Testis (tissue), 5 donors: ENCODE measurements around the gene PRR5. TPM values are rescaled to one million over a fixed set of nuclear protein-coding genes. Genes with fewer than 3 reads are reported as not detected.
A peak's percentile ranks its signal among the peaks of the same experiment; 100 is the strongest.
"Not testable (repeated sequence)": the region's sequence is repeated elsewhere in the genome, so short reads cannot be mapped to it uniquely, and the experiment has no call there.

ENCODE experiments used
- DNase-seq: peaks from one replicate; pipeline ENCODE4 v3.0.0-alpha.2; 2019
- H3K27ac ChIP-seq, 2 donors: fragments of 200-600 bp; sonication (generic); one replicate each; pipeline ENCODE4 v1.5.1; 2019
- H3K27me3 ChIP-seq: fragments of 200-600 bp; sonication (generic); one replicate; pipeline ENCODE4 v1.5.1; 2019
- H3K36me3 ChIP-seq: fragments of 200-600 bp; sonication (generic); one replicate; pipeline ENCODE4 v1.5.1; 2017; ENCODE audit warnings: low read depth; ENCODE audit errors: missing control alignments
- H3K4me1 ChIP-seq: fragments of 200-600 bp; sonication (generic); one replicate; pipeline ENCODE4 v1.5.1; 2019
- H3K4me3 ChIP-seq, 2 donors: fragments of 200-600 bp; sonication (generic); one replicate each; pipeline ENCODE4 v1.5.1; 2017 to 2019
- H3K9me3 ChIP-seq: fragments of 200-600 bp; sonication (generic); one replicate; pipeline ENCODE4 v1.5.1; 2017
- CTCF ChIP-seq, 3 experiments: fragments of 450-650 bp in 2 of 3; fragments of 200-600 bp in 1 of 3; sonication (generic) in 1 of 3; IDR thresholded peaks; one replicate each; pipeline ENCODE4 v1.5.1; 2016 to 2019; ENCODE audit warnings: antibody characterized with exemption in 3 of 3, mild to moderate bottlenecking in 2 of 3, moderate library complexity in 1 of 3
- POLR2A ChIP-seq: fragments of 450-650 bp; IDR thresholded peaks from one replicate; pipeline ENCODE4 v1.6.1; 2017; ENCODE audit warnings: antibody characterized with exemption, mild to moderate bottlenecking, moderate library complexity
- WGBS, 2 donors: methylation state at CpG; one replicate each; pipeline ENCODE4 v1.1.5; 2018; 5-methylcytosine and 5-hydroxymethylcytosine counted together
- intact Hi-C: fragments of 100-400 bp; cut with DNase I; formaldehyde crosslinking; loops from one replicate; pipeline ENCODE4 v1.15.1; 2023; ENCODE audit warnings: low total_unique reads
- long read RNA-seq, 2 donors: transcript quantifications; one replicate each; lab custom pipeline, GENCODE V29; 2026
- polyA plus RNA-seq: library from polyadenylated mRNA; stranded (reverse); fragments of 350-450 nt; fragmentation: Illumina TruSeq; extraction: RNeasy Lipid Tissue Mini Kit (QIAGEN cat#74804); gene quantifications from one replicate; pipeline ENCODE4 v1.2.3, GENCODE V29; 2014; ENCODE audit warnings: low read depth, low replicate concordance; ENCODE audit not compliant: insufficient read depth
- total RNA-seq, 2 donors: library from RNA; depleted of rRNA; stranded (reverse); fragments of >200 nt; gene quantifications; one replicate each; pipeline ENCODE4 v1.2.3, GENCODE V29; 2016

The PRR5 gene
- total RNA-seq, result 10 to 100 TPM; 38.4 to 50.4 TPM
- 20.2 TPM for polyA plus RNA-seq
- long read RNA-seq, donor 1, transcript PRR5-202 (8 exons, 1,878 nt), result major isoform, 5 of 16 reads
- long read RNA-seq, donor 1, transcript PRR5-211 (2 exons, 1,965 nt), result major isoform, 5 of 16 reads
- long read RNA-seq, donor 1, partial matches to known transcripts, result 0 of 16 reads
- long read RNA-seq, donor 1, other reads (novel, unspliced or antisense), result 0 of 16 reads
- long read RNA-seq, donor 2, transcript PRR5-202 (8 exons, 1,878 nt), result major isoform, 10 of 16 reads
- long read RNA-seq, donor 2, partial matches to known transcripts, result 0 of 16 reads
- long read RNA-seq, donor 2, other reads (novel, unspliced or antisense), result 0 of 16 reads

GRCh38 chr22:44701824-44702478 is at the start of gene PRR5:
Gene PRR5, plus strand, starts transcription at chr22:44702204. Its CDS starts 271 bp downstream, at chr22:44702475.
- Histone ChIP-seq H3K27me3 (no peaks in the 10 kb centered on the region), H3K4me3 (peak within 1 kb of the TSS; percentile 60 to 65), H3K9me3 (no peaks in the 10 kb centered on the region), H3K27ac (peak within 1 kb of the TSS in 1 of 2 donors; percentile 8), H3K4me1 (peaks cover 6% of the 10 kb centered on the region), H3K36me3 (no peaks in the 10 kb centered on the region)
- intact Hi-C loops, result no loop called here
- no peak for TF ChIP-seq POLR2A
- no peak for TF ChIP-seq CTCF (IDR thresholded peaks at IDR 0.05)
- WGBS, 2 donors, result 7% methylated on average over 32 of the region's 88 CpGs; no CpG with 5 or more reads in 1 of the 2 donors
- DNase-seq, result peak; percentile 66

GRCh38 chr22:44652866-44653265 is 49.1 kb upstream of the PRR5 start:
- H3K27ac ChIP-seq, H3K4me1 ChIP-seq, intact Hi-C loops, H3K4me3 ChIP-seq, H3K9me3 ChIP-seq, DNase-seq, H3K36me3 ChIP-seq, H3K27me3 ChIP-seq: not testable (repeated sequence)
- WGBS, 2 donors, result 91% methylated on average over 1 of the region's 1 CpG; no CpG with 5 or more reads in 1 of the 2 donors

GRCh38 chr22:44658311-44658953 is 43.6 kb upstream of the PRR5 start:
- no peak for DNase-seq
- Histone ChIP-seq H3K27me3 (no peaks in the 10 kb centered on the region), H3K4me3 (no peak overlapping the region), H3K27ac (no peak overlapping the region), H3K4me1 (peaks cover 9% of the 10 kb centered on the region), H3K36me3 (no peaks in the 10 kb centered on the region), H3K9me3 (no peaks in the 10 kb centered on the region)
- 41 to 52% methylated on average over 8 to 14 of the region's 14 CpGs for WGBS, 2 donors
- intact Hi-C loops, result no loop called here
- TF ChIP-seq POLR2A (no peak), CTCF (IDR thresholded peaks at IDR 0.05) (no peak)

- peaks cover 13% of the 10 kb centered on the region for H3K4me1 ChIP-seq
- H3K27me3 ChIP-seq, result no peaks in the 10 kb centered on the region
- H3K4me3 ChIP-seq, result no peak overlapping the region
- intact Hi-C loops, result no loop called here
- no peaks in the 10 kb centered on the region for H3K9me3 ChIP-seq
- DNase-seq, result no peak
- H3K27ac ChIP-seq, result no peak overlapping the region
- TF ChIP-seq CTCF (IDR thresholded peaks at IDR 0.05) (no peak), POLR2A (no peak)
- no peaks in the 10 kb centered on the region for H3K36me3 ChIP-seq
- WGBS, 2 donors, result 33 to 50% methylated on average over 4 to 6 of the region's 6 CpGs
Measured at GRCh38 chr22:44659140-44659539, 42.9 kb upstream of the PRR5 start.
